ENCODE data around the gene BCAR3.

GRCh38 chr1:93559695-93560094, 121.9 kb downstream of the BCAR3 start:
- TF ChIP-seq POLR2A (IDR thresholded peaks at IDR 0.05; ENCODE audit: low read depth): no peak
- TF ChIP-seq CTCF (IDR thresholded peaks at IDR 0.05): no peak
- TF ChIP-seq POLR2AphosphoS5 (IDR thresholded peaks at IDR 0.05): no peak

Measured in esophagus muscularis mucosa (tissue), 3 donors.